ENCODE results near the gene RALGPS2.
"Not testable (repeated sequence)": the region's sequence is repeated elsewhere in the genome, so short reads cannot be mapped to it uniquely, and the experiment has no call there.

Gene RALGPS2

DNA sequence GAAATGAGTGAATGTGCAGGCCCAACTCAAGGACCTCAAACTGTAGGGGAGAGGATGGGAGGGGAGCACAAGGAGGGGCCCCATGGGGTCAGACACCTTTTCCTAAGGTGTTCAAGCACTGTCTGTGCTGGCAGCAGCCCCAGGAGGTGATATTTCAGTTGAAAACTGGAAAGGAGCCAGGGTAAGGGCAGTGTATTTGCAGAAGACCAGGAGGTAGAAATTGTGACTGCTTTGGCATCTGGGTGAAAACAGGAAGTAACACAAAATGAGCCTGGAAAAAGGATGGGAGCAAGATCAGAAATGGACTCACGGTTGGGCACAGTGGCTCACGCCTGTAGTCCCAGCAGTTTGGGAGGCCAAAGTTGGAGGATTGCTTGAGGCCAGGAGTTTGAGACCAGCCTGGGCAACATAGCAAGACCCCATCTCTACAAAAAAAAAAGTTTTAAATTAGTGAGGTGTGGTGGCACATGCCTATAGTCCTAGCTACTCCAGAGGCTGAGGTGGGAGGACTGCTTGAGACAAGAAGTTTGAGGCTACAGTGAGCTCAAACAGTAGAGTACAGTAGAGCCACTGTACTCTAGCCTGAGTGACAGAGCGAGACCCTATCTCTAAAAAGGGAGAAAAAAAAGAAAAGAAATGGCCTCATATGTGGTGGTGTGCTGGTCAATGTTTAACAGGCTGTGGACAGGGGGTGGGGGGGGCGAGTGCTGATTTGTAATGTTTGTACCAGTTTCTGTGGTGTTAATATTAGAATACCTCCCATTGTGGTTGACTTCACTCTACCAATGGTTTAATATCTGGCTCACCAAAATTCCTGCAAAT lies 222.0 kb downstream of the RALGPS2 start:
- no peak for DNase-seq

DNA sequence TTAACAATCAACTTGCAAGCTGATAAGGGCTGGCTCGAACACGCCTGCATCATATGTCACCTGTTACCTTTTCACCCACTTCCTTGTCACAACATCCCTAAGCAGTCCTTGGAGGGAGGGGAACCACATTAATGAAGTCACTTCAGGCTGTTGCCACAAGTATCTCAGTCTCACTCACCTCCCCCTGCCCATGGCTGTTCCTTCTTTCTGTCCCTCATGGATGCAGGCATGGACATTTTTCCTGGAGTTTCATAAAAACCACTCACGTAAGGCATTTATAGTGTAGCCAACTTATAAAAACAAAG lies 222.6 kb downstream of the RALGPS2 start:
- DNase-seq: no peak

GRCh38 chr1:178948676-178949075 lies 223.6 kb downstream of the RALGPS2 start:
- no peak for DNase-seq

DNA sequence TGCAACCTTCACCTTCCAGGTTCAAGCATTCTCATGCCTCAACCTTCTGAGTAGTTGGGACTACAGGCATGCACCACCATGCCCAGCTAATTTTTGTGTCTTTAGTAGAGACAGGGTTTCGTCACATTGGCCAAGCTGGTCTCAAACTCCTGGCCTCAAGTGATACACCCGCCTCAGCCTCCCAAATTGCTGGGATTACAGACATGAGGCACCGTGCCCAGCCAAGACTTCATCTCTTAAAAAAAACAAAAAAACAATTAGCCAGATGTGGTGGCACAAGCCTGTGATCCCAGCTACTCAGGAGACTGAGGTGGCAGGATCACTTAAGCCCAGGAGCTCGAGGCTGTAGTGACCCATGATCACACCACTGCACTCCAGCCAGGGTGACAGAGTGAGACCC lies 224.8 kb downstream of the RALGPS2 start:
- not testable (repeated sequence) for DNase-seq

- DNase-seq: no peak
These were observed 226.6 kb downstream of the RALGPS2 start for GRCh38 chr1:178951600-178951999.

DNA sequence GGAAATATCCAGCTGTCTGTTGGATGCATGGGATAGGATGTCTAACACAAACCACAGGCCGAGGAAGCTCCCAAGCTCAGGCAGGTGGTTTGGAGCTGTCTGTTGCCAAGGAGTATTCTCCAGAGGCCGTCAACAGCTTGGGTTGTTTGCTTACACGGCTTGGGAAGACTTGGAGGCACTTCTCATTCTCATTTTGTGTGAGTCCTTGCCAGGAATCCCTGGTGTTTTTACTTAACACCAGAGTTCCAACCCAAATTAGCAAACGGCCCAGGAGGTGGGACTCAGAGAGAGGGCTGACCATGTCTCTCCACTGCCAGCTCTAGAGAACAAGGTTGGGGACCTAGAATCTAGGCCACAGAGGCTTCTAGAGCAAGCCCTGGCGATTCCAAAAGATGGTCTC lies 228.0 kb downstream of the RALGPS2 start:
- no peak for DNase-seq

DNA sequence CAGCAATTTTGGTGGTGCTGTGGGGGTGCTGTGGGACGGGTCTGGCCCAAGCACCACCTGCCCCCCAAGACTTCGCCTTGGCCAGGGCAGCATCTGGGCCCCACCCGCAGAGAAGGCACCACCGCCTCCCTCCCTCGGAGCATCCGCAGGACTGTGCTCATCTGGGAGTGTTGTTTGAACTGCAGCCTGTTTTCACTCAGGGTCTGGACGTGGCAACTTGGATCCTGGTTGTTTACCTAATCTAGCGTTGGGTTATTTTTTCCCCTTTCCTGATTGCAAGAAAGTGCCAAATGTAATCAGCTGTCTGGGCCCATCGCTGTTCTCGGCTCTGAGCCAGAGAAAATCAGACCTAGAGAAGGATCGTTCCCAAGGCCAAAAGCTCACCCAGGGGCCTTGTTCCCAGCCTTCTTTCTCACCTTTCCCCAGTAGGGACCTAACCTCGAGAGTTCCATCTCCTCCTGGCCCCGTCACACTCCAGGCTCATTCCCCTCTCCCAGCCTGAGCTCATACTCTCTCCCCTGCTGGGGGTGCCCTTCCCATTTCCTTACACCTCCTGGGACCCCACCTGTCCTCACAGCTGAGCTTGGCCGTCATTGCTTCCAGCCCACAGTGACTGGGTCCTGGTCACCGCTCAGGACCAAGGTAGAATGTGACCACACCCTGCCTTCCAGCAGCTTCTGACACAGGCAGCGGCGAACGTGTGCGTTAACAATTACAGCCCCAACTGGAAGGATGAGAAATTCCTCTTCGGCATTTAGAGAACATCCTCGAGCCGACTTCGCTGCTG lies 228.7 kb downstream of the RALGPS2 start:
- no peak for DNase-seq

DNA sequence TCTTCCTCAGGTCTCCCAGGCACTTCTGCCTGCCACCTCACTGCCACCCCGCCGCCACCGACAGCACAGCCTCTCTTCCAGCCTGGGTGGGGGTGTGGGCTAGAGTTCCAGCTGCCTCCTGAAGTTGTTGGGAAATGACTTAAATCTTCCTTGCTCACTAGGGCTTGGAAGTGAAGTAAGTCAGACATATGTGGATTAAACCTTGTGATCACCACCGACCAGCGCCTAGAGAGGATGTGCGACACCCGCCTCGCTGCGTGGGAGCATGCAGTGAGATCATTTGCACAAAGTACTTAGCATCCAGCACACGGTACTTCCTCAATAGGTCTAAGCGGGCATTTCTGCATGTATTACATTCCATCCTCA lies 229.3 kb downstream of the RALGPS2 start:
- DNase-seq: no peak

DNA sequence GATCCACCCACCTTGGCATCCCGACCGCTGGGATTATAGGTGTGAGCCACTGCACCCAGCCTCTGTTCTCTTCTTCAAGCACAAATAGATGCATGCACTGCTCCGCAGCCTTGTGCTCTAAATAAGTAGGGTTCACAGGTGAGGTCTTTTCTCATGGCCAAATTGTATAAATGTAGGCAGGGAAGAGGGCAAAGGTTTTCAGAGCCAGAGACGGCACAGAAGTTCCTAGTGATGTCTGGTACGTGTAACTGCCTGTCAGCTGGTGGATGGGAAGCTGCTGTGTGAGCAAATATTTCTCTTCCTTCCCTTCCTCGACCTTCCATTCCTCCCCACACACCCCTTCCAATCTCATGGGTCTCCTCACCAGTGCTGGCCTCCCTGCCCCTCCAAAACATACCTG lies 229.9 kb downstream of the RALGPS2 start:
- no peak for DNase-seq

DNA sequence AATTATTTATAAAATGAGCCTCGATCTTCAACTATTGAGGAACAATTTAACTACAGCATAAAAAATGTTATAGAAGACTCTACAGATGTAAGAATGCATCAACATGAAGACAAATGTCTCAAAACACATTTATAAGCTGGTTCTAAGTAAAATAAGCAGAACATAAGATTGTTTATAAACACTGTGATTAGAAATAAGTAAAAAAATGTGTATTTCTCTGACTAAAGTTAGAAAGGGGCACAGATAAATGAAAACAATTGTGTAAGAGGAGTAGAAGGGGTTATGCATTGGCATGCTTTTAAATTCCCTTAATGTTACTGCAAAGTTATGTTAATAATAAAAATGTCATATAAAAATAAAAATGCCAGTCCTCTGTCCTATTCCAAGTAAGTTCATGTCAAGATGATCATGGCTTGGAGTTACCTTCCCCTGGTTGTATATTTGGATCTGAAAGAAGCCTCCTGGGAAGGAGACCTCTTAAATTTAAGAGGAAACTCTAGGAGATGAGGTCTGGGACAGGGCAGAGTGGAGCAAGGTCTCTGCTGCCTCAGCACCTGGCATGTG lies 230.4 kb downstream of the RALGPS2 start:
- no peak for DNase-seq

GRCh38 chr1:178958491-178958890 lies 233.4 kb downstream of the RALGPS2 start:
- no peak for DNase-seq

- no peak for DNase-seq
These were observed 234.8 kb downstream of the RALGPS2 start for GRCh38 chr1:178959543-178960460.

DNA sequence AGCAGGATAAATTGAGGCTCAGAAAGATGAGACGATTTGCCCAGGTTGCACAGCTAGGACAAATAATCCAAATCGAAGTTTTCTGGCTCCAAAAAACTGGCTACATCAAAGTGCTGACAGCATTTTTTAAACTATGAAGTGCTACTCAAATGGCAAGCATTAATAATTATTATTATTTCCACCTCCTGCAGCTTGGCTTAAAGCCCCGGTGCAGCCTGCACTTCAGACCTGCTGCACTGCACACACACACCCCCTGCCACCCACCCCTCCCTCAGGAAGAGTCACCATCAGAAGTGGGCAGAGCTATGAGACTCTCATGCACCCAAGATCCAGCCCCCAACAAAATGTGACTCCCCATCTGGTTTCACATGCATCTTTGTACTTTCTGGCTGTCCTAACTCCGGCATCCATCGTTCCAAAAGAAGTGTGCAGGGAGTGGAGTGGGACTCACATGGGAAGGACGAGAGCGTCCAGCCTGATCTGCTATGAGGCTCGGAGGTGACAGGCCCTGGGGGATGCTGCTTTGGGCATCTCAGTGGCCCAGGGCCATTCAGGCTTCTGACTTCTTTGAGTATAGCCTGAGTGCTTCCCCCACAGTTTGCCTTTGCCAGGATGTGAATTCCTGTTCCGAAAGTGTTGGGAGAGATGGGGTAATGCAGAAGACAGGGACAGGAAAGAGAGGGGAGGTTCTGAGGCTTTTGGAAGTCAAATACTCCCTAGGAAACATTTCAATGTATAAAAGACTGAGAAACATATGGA lies 235.6 kb downstream of the RALGPS2 start:
- no peak for DNase-seq

DNA sequence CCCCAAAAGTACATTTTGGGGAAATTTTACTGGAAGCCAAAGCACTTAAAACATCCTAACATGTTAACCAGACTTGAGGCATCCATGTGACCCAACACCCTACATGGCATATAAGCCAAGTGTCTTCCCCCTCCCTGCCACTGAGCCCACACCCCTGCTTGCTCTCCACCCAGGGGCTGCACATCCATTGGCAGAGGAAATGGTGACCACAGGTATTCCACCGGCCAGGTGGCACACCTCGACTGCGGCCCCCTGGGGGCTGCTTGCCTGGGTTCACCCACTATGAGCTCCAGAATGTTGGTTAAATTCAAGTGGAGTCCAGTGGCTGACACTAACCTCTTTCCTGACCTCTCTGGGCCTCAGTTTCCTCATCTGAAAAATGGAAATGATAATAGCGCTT lies 236.3 kb downstream of the RALGPS2 start:
- DNase-seq: no peak

DNA sequence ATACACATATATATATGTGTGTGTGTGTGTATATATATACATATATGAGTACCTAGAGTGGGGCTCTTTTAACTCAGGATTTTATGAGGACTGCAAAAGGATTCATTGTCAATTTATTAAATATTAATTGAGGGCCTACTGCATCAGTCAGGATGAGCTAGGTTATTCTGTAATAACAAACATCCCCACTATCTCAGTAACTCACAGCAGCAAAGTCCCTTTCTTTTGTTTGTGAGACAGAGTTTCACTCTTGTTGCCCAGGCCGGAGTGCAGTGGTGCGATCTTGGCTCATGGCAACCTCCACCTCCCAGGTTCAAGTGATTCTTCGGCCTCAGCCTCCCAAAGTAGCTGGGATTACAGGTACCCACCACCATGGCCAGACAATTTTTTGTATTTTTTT lies 236.8 kb downstream of the RALGPS2 start:
- no peak for DNase-seq

- DNase-seq: no peak
These were observed 238.0 kb downstream of the RALGPS2 start for GRCh38 chr1:178962853-178963711.

DNA sequence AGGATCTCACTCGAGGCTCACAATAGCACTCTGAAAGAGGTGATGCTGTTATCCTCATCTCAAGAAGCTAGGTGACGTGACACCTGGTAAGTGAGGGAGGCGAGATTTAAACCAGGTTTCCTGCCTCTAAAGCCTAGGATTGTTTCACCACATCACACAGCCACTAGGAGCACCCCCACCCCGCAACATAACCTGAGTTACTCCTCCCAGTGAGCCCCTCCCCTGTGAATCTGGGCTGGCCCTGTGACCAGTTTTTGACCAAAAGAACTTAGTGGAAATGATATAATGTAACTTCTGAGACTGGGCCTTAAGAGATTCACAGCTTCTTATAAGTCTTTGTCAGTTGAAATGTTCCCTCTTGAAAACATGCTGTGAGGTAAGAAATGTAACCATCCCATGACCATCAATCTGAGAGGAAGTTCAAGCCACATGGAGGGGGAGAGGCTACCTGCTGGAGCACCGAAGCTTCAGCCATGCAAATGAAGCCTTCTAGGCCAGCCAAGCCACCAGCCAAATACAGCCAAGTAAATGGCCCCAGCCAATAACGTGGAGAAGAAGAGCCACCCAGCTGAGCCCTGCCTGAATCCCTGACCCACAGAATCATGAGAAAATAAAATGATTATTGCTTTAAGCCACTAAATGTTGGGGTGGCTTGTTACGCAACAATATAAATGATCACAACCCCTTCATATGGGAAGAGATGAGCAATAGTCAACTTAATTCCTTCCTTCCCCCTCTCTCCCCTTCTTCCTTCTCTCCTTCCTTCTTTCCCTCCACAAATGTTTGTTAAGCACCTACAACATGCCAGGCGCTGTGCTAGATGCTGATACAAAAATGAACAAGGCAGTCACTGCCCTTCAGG lies 239.7 kb downstream of the RALGPS2 start:
- no peak for DNase-seq

DNA sequence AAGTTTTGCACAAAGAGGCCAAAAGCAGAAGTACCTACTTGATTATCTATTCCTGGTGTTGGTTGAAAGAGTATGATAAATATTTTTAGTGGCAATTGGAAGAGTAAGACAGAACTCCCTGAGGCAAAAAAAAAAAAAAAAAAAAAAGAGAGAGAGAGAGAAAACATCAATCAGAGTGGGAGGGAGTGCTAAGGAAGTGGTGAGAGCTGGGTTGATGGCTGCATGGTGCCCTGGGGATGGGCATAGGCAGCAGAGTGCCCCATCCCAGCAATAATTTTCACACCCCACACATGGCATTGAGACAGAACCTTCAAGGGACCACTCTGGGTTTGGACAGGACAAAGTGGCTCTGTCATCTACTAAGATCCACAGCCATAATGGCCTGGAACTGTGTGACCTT lies 241.3 kb downstream of the RALGPS2 start:
- DNase-seq: no peak

DNA sequence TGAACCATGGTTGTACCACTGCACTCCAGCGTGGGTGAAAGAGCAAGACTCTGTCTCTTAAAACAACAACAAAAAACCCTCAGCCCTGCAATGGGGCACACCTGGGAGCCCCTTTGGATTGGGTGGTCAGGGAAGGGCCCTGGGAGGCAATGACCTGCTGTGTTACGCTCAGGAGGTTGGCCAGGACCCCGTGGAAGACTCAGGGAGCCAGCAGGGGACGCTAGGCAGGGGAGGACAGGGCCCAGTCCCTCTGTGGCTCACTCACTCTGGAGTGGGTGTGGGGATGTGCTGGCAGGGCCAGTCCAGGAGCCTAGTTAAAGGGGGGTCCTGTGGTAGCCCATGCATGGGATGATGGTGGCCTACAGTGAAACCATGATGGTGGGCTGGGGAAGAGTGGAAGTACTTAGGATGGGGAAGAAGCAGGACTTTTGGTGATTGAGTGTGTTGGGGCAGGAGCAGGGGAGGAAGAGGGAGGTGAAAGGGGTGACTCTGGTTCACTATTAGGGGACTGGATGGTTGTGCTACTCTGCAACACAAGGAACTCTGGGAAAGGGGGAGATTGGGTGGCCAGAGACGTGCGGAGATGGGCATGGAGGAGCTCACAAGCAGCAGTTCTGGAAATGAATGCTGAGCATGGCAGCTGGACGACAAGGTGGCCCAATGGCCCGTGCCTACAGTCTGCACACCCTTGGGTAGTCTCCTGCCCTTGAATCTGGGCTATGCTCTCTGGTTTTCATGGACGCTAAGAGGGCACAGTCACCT lies 244.4 kb downstream of the RALGPS2 start:
- no peak for DNase-seq

GRCh38 chr1:178970184-178970583 lies 245.1 kb downstream of the RALGPS2 start:
- DNase-seq: no peak
